ENCODE measurements around the gene RFX8.
"Not testable (repeated sequence)": the region's sequence is repeated elsewhere in the genome, so short reads cannot be mapped to it uniquely, and the experiment has no call there.

DNA sequence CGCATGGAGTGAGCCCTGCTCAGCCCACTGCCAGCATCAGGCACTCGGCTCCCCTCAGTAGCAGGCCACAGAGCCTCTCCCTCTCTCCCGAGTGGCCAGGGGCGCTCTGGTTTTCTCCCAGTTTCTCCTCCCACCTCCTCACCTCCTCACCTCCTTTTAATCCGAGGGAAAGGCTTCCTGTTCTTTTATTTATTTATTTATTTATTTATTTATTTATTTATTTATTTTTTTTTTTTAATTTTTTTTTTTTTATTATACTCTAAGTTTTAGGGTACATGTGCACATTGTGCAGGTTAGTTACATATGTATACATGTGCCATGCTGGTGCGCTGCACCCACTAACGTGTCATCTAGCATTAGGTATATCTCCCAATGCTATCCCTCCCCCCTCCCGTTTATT is 29.8 kb upstream of the RFX8 start:
- TF ChIP-seq, protein P1, sequence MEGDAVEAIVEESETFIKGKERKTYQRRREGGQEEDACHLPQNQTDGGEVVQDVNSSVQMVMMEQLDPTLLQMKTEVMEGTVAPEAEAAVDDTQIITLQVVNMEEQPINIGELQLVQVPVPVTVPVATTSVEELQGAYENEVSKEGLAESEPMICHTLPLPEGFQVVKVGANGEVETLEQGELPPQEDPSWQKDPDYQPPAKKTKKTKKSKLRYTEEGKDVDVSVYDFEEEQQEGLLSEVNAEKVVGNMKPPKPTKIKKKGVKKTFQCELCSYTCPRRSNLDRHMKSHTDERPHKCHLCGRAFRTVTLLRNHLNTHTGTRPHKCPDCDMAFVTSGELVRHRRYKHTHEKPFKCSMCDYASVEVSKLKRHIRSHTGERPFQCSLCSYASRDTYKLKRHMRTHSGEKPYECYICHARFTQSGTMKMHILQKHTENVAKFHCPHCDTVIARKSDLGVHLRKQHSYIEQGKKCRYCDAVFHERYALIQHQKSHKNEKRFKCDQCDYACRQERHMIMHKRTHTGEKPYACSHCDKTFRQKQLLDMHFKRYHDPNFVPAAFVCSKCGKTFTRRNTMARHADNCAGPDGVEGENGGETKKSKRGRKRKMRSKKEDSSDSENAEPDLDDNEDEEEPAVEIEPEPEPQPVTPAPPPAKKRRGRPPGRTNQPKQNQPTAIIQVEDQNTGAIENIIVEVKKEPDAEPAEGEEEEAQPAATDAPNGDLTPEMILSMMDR (IDR thresholded peaks at IDR 0.05), result not testable (repeated sequence)
- not testable (repeated sequence) for TF ChIP-seq POLR2A (IDR thresholded peaks at IDR 0.05)

Measured in lower leg skin (tissue), 3 donors.